K562 (cell line): ENCODE measurements around the gene ALG9. TPM values are rescaled to one million over a fixed set of nuclear protein-coding genes. Genes with fewer than 3 reads are reported as not detected.

Source experiments
- ATAC-seq: fragments of 200-7000 bp; cut with Tn5 transposase; 3 replicates; pipeline ENCODE4 v1.9.1; 2020; ENCODE audit warnings: moderate library complexity
- BruUV-seq: library from RNA; stranded (reverse); fragments of 400-500 nt; replicated peaks from 2 replicates; lab custom pipeline; 2021; lab: Mats Ljungman, UMichigan
- CTCF ChIA-PET: fragments of 300-600 bp; formaldehyde crosslinking; extraction: SDS; loops from one replicate; lab custom pipeline; 2021; ENCODE audit warnings: low intra/inter-chr PET ratio; lab: Yijun Ruan, JAX
- POLR2A ChIA-PET: fragments of 300-600, 350-650 bp; sonication (Branson Sonifier 250); formaldehyde crosslinking; extraction: SDS; loops from one replicate; lab custom pipeline; 2021; ENCODE audit warnings: antibody characterized with exemption, inconsistent platforms; lab: Yijun Ruan, JAX
- DNase-seq, 4 experiments: peaks; one replicate each; pipeline versions ENCODE4 v3.0.0 to v3.0.0-alpha.2; 2011 to 2018; ENCODE audit warnings: low spot score in 3 of 4, mixed read lengths in 3 of 4; ENCODE audit errors: extremely low read depth in 1 of 4
- FAIRE-seq: peaks from 2 replicates; lab custom pipeline; 2011; peaks lifted over from hg19 to GRCh38; lab: Jason Lieb, UNC
- H2AFZ ChIP-seq: 2 replicates; pipeline ENCODE4 v1.6.0; 2011; ENCODE audit warnings: low read depth, low read length, control low read depth, inconsistent platforms
- H3K27ac ChIP-seq: fragments of 200-600 bp; 3 replicates; pipeline ENCODE4 v1.8.0; 2011; ENCODE audit warnings: low read depth, mild to moderate bottlenecking, control low read depth, inconsistent platforms, low read length, moderate library complexity, mixed read lengths; ENCODE audit errors: extremely low read depth
- H3K27me3 ChIP-seq, 2 experiments: fragments of 300-600 bp in 1 of 2; 2 replicates in 1 of 2; 3 replicates in 1 of 2; pipeline versions ENCODE4 v1.6.0 to v1.8.0; 2011; ENCODE audit warnings: inconsistent platforms in 2 of 2, low read length in 2 of 2, mild to moderate bottlenecking in 1 of 2, mixed read lengths in 1 of 2, moderate library complexity in 1 of 2; ENCODE audit not compliant: control insufficient read depth in 2 of 2, insufficient read depth in 2 of 2
- H3K36me3 ChIP-seq: fragments of 300-600 bp; 3 replicates; pipeline ENCODE4 v1.8.0; 2011; ENCODE audit warnings: mild to moderate bottlenecking, low read length, inconsistent platforms; ENCODE audit not compliant: control insufficient read depth, insufficient read depth
- H3K4me1 ChIP-seq, 2 experiments: fragments of 200-600 bp in 1 of 2; replicated peaks in 1 of 2; 2 replicates in 1 of 2; 3 replicates in 1 of 2; pipeline versions ENCODE4 v1.5.1 to v1.8.0; 2011; ENCODE audit warnings: inconsistent platforms in 2 of 2, low read length in 2 of 2, mild to moderate bottlenecking in 1 of 2, mixed read lengths in 1 of 2, moderate library complexity in 1 of 2; ENCODE audit not compliant: control insufficient read depth in 2 of 2, insufficient read depth in 2 of 2
- H3K4me2 ChIP-seq: 2 replicates; pipeline ENCODE4 v1.6.1; 2011; ENCODE audit warnings: low read length, control low read depth, inconsistent platforms, mixed read lengths; ENCODE audit not compliant: insufficient read depth
- H3K4me3 ChIP-seq: fragments of 200-600 bp; sonication (generic), shearing (Covaris generic); 2 replicates; pipeline ENCODE4 v1.5.1; 2016; ENCODE audit warnings: control low read depth, inconsistent platforms
- H3K79me2 ChIP-seq: fragments of 200-600 bp; 3 replicates; pipeline ENCODE4 v1.8.0; 2011; ENCODE audit warnings: low read length, inconsistent platforms; ENCODE audit not compliant: control insufficient read depth, insufficient read depth
- H3K9ac ChIP-seq, 2 experiments: 2 replicates each; pipeline versions ENCODE4 v1.6.0 to v1.6.1; 2011; ENCODE audit warnings: low read depth in 2 of 2, low read length in 2 of 2, control low read depth in 1 of 2, inconsistent platforms in 1 of 2, mild to moderate bottlenecking in 1 of 2, mixed read lengths in 1 of 2; ENCODE audit not compliant: insufficient read depth in 1 of 2
- H3K9me1 ChIP-seq: one replicate; pipeline ENCODE4 v1.6.0; 2011; ENCODE audit warnings: inconsistent platforms, mild to moderate bottlenecking, low read length, moderate library complexity; ENCODE audit not compliant: control insufficient read depth, insufficient read depth
- H3K9me3 ChIP-seq: replicated peaks from 2 replicates; pipeline ENCODE4 v1.5.1; 2011; ENCODE audit warnings: low read depth, low read length, inconsistent platforms; ENCODE audit not compliant: control insufficient read depth, insufficient read depth
- H4K20me1 ChIP-seq: replicated peaks from 2 replicates; pipeline ENCODE4 v1.6.1; 2011; ENCODE audit warnings: low read length, inconsistent platforms, mixed read lengths; ENCODE audit not compliant: control insufficient read depth, insufficient read depth
- BCOR ChIP-seq: fragments of 450-650 bp; IDR thresholded peaks from 2 replicates; pipeline ENCODE4 v1.6.1; 2016
- KLF16 ChIP-seq: IDR thresholded peaks from 2 replicates; pipeline ENCODE4 v1.6.1; 2016; ENCODE audit warnings: antibody characterized with exemption
- MEF2D ChIP-seq: conservative IDR thresholded peaks from 2 replicates; pipeline ENCODE4 v1.6.1; 2016; ENCODE audit warnings: low read depth, missing genetic modification characterization, missing compliant biosample characterization
- MTF1 ChIP-seq: fragments of 250-450 bp; sonication (Bioruptor Pico); IDR thresholded peaks from 2 replicates; pipeline ENCODE4 v1.9.0; 2021; ENCODE audit warnings: moderate library complexity, mild to moderate bottlenecking, inconsistent platforms, borderline replicate concordance
- PYGO2 ChIP-seq: fragments of 450-650 bp; IDR thresholded peaks from 2 replicates; pipeline ENCODE4 v1.6.1; 2016; ENCODE audit warnings: mild to moderate bottlenecking, missing genetic modification characterization, moderate library complexity, missing compliant biosample characterization
- RCOR1 ChIP-seq, 2 experiments: IDR thresholded peaks; 2 replicates each; pipeline ENCODE4 v1.6.1; 2012; ENCODE audit warnings: low read depth in 2 of 2, low read length in 2 of 2, borderline replicate concordance in 1 of 2, improper control_type of control experiment in 1 of 2
- SRSF3 ChIP-seq: fragments of 200-400 bp; formaldehyde crosslinking; IDR thresholded peaks from 2 replicates; pipeline ENCODE4 v1.6.1; 2016; ENCODE audit warnings: mild to moderate bottlenecking, low read length, moderate library complexity; ENCODE audit not compliant: insufficient read depth
- TAF15 ChIP-seq: fragments of 200-400 bp; formaldehyde crosslinking; IDR thresholded peaks from 2 replicates; pipeline ENCODE4 v1.6.1; 2017; ENCODE audit warnings: mild to moderate bottlenecking, low read depth, low read length, moderate library complexity
- TEAD4 ChIP-seq, 2 experiments: sonication (generic) in 1 of 2; formaldehyde crosslinking in 1 of 2; IDR thresholded peaks; 2 replicates each; pipeline versions ENCODE4 v1.6.1 to v1.8.0; 2012 to 2022; ENCODE audit warnings: borderline replicate concordance in 1 of 2, inconsistent platforms in 1 of 2, low read length in 1 of 2, mild to moderate bottlenecking in 1 of 2, missing genetic modification reagents in 1 of 2
- ZFP1 ChIP-seq: fragments of 450-650 bp; formaldehyde crosslinking; IDR thresholded peaks from 2 replicates; pipeline ENCODE4 v1.4.0; 2020; ENCODE audit warnings: mild to moderate bottlenecking, mixed read lengths
- ZKSCAN3 ChIP-seq: fragments of 250-450 bp; sonication (Bioruptor Pico); IDR thresholded peaks from 2 replicates; pipeline ENCODE4 v1.4.0; 2020
- WGBS: fragments of 100-300 bp; shearing (Covaris generic); methylation state at CpG from one replicate; pipeline ENCODE4 v1.1.6; 2016; ENCODE audit warnings: low coverage, mixed read lengths; ENCODE audit not compliant: insufficient coverage; ENCODE audit errors: missing lambda C conversion rate; 5-methylcytosine and 5-hydroxymethylcytosine counted together
- in situ Hi-C: fragments of 300-500 bp; cut with MboI; formaldehyde crosslinking; loops from 4 replicates; pipeline ENCODE4 v1.15.0; 2018; ENCODE audit warnings: inconsistent platforms, mixed read lengths
- intact Hi-C: fragments of 100-400 bp; cut with micrococcal nuclease; formaldehyde crosslinking; loops from 2 replicates; pipeline ENCODE4 v1.14.2; 2022
- polyA plus RNA-seq, 8 experiments: library from polyadenylated mRNA; depleted of rRNA in 4 of 8; stranded (reverse) in 5 of 8; unstranded in 3 of 8; fragments of >200 nt; fragmentation: Nextera tagmentation in 2 of 8; fragmentation: Illumina TruSeq in 1 of 8; extraction: Ambion mirVana in 2 of 8; extraction: Trizol in 1 of 8; gene quantifications; 2 replicates each; pipeline versions ENCODE4 v1.2.1 to v1.2.3, GENCODE V29; 2011 to 2014; ENCODE audit warnings: inconsistent platforms in 1 of 8, missing spikeins in 1 of 8
- total RNA-seq, 7 experiments: library from RNA; depleted of rRNA in 6 of 7; stranded (reverse); fragments of >200 nt in 6 of 7; fragmentation: Illumina TruSeq in 2 of 7; extraction: Trizol in 2 of 7; gene quantifications; 2 replicates each; pipeline versions ENCODE4 v1.2.1 to v1.2.3, GENCODE V29; 2011 to 2021; ENCODE audit warnings: low replicate concordance in 1 of 7

The ALG9 gene
- total and polyA plus RNA-seq, 9 of the 15 experiments (the other 6 are each of a cell fraction or from before 2014, with no cell fraction given), result 11.5 to 40.5 (median 24.9) TPM

GRCh38 chr11:111764621-111765020 lies 106.8 kb downstream of the ALG9 start:
- no peak for ATAC-seq
- Histone ChIP-seq H4K20me1 (no peaks in the 10 kb centered on the region; the same call in 1 of the 2 replicates), H3K4me3 (peak overlapping the region; percentile 84), H3K27ac (no peak overlapping the region), H3K36me3 (peaks cover 52% of the 10 kb centered on the region), H3K9me1 (no peaks in the 10 kb centered on the region), H3K9me3 (no peaks in the 10 kb centered on the region), H3K4me2 (peak overlapping the region; percentile 83), H3K79me2 (peaks cover 29% of the 10 kb centered on the region), H3K27me3 (no peaks in the 10 kb centered on the region), H3K9ac (peak overlapping the region; percentile 7 to 87; a peak in 2 of 4 replicates), H2AFZ (no peak overlapping the region), H3K4me1 (peaks cover 4 to 7% of the 10 kb centered on the region in 2 experiments; a peak in 2 of 5 replicates)
- intact Hi-C loops, result no loop called here
- WGBS, result 17% methylated on average over 1 of the region's 1 CpG
- CTCF ChIA-PET, result no interaction called here
- FAIRE-seq, result no peak
- in situ Hi-C loops, result no loop called here
- no peak for TF ChIP-seq KLF16
- TF ChIP-seq BCOR, result no peak
- TF ChIP-seq ZFP1 (CRISPR knock-in tag), result no peak
- no peak for TF ChIP-seq MTF1 (CRISPR knock-in tag)
- no peak for TF ChIP-seq TEAD4 (IDR thresholded peaks at IDR 0.05; ENCODE audit: low read length)
- TF ChIP-seq TEAD4 (CRISPR knock-in tag; IDR thresholded peaks at IDR 0.05; ENCODE audit: borderline replicate concordance), result no peak
- no peak for TF ChIP-seq MEF2D
- no peak for TF ChIP-seq RCOR1 (IDR thresholded peaks at IDR 0.05; ENCODE audit: borderline replicate concordance in 1 of 2, low read depth in 2 of 2, low read length in 2 of 2)
- TF ChIP-seq TAF15, result no peak
- TF ChIP-seq SRSF3, result no peak
- no peak for TF ChIP-seq ZKSCAN3
- TF ChIP-seq PYGO2, result no peak
- POLR2A ChIA-PET, result interaction anchor here (0.6 to 3.4 kb wide), 5 partner anchors 9 to 189 kb away, joined by 3 to 24 read pairs (median 3); no protein-coding TSS in a partner anchor
- no TSS peak for BruUV-seq
- DNase-seq, result no peak
